Stimulated activated CD4-positive, alpha-beta T cell treated with anti-CD3 and anti-CD28 coated beads, Interleukin-2, amount 100 ng/mL, for 48 hours (primary cell): ENCODE measurements around the gene KLHL10.
A peak's percentile ranks its signal among the peaks of the same experiment; 100 is the strongest.
"Not testable (repeated sequence)": the region's sequence is repeated elsewhere in the genome, so short reads cannot be mapped to it uniquely, and the experiment has no call there.

ENCODE experiments used
- DNase-seq, 2 donors: peaks; one replicate each; pipeline ENCODE4 v3.0.0-alpha.2; 2020

KLHL10 gene

DNA sequence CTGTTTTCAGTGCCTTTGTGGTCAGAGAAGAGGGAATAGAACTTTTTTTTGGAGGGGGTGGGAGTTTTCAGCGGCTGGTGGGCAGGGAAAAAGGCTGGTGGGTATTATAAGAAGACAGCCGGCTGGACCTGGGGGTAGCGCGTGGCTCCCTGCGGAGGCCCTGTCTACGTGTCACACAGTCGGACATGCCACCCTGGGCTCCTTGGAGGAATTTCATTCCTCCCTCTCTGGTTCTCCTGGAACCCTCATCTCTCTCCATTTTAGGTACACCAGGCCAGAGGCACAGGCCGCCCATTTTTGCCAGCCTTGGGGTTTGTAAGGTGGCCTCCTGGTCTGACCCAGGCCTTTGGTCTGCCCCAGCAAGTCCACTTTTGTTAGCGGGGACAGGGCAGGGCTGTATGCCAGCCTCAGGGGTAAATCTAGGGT lies 23.9 kb upstream of the KLHL10 start:
- DNase-seq = no peak

DNA sequence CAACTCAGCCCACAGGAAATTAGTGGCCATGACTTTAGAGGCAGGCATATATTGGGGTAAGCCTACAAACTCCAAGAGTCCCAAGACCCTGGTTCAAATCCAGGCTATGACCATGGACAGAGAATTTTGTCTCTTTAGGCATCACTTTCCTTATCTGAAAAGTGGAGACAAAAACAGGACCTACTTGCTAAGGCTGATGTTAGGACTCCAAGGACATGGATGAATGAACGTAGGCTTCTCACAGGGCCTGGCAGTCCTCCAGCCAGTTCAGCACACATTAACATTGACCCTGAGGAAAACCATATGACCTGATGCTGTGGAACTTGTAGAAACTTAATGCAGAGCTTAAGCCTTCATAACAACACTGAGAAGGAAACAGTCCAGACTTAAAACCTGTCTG lies 23.4 kb upstream of the KLHL10 start:
- no peak for DNase-seq

DNA sequence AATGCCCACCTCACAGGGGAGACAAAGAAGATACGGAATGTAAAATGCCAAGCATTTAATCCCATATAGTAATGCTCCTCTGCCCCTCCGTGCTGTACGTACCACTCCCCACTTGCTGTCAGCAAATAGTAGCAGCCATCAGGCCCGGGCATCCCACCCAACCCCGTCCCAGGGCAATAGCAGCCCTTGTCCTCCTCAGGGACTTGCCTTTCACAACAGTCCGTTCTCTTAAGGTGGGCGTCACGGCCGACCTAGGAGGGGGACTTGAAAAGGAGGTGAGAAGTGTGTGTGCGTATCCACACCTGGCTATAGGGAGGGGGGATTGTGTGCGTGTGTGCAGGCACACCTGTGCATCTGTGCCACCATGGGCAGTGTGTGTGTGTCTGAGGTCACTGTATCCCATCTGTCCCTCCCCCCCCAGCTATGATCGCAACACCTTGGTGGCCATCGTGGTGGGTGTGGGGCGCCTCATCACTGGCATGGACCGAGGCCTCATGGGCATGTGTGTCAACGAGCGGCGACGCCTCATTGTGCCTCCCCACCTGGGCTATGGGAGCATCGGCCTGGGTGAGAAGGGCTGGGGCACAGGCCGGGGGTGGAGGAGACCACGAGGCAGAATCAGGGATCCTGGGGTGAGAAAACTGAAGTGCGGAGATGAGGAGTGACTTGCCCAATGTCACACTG lies 20.8 kb upstream of the KLHL10 start:
- DNase-seq = no peak

DNA sequence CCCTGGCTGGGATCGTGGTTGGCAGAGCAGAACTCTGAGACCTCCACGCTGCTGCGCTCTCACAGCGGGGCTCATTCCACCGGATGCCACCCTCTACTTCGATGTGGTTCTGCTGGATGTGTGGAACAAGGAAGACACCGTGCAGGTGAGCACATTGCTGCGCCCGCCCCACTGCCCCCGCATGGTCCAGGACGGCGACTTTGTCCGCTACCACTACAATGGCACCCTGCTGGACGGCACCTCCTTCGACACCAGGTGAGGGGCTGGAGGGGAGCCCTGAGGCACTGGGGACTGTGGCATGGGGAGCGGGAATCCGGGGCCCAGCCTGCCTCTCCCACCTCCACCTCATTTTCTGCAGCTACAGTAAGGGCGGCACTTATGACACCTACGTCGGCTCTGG lies 19.6 kb upstream of the KLHL10 start:
- no peak for DNase-seq

DNA sequence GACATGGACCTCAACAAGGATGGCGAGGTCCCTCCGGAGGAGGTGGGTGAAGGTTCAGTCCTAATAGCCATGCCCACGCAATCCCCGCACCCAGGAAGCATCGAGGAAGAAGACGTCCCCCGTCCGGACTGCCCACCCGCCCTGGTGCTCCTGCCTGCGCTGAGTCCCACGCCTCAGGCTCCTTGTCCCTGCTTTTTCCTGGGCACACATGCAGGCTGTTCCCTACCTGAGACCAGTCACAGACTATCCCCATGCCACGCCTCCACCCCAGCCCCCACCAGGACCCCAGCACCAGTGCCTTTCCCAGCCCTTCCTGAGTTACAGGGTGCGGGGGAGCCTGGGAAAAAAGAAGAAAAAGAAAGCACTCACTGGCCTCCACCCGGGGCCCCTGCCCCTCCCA lies 15.8 kb upstream of the KLHL10 start:
- DNase-seq = no peak

DNA sequence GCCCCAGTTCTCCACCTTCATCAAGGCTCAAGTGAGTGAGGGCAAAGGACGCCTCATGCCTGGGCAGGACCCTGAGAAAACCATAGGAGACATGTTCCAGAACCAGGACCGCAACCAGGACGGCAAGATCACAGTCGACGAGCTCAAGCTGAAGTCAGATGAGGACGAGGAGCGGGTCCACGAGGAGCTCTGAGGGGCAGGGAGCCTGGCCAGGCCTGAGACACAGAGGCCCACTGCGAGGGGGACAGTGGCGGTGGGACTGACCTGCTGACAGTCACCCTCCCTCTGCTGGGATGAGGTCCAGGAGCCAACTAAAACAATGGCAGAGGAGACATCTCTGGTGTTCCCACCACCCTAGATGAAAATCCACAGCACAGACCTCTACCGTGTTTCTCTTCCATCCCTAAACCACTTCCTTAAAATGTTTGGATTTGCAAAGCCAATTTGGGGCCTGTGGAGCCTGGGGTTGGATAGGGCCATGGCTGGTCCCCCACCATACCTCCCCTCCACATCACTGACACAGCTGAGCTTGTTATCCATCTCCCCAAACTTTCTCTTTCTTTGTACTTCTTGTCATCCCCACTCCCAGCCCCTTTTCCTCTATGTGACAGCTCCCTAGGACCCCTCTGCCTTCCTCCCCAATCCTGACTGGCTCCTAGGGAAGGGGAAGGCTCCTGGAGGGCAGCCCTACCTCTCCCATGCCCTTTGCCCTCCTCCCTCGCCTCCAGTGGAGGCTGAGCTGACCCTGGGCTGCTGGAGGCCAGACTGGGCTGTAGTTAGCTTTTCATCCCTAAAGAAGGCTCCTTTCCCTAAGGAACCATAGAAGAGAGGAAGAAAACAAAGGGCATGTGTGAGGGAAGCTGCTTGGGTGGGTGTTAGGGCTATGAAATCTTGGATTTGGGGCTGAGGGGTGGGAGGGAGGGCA lies 15.1 kb upstream of the KLHL10 start:
- DNase-seq = no peak

DNA sequence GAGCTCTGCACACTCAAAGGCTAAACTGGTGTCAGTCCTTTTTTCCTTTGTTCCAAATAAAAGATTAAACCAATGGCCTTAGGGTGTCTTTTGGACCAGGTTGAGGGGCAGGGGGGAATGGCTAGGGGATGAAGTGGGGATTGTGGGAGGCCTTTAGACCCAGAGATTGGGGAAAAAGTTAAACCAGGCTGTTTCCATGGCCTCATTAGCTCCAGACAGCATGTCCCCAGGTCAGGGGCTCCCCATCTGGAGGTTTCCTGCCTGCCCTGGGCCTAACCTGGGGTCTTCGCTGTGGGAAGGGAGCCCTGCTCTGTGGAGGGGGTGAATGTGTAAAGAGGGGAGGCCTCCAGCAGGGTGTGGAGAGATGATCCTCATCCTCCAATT lies 14.5 kb upstream of the KLHL10 start:
- no peak for DNase-seq

DNA sequence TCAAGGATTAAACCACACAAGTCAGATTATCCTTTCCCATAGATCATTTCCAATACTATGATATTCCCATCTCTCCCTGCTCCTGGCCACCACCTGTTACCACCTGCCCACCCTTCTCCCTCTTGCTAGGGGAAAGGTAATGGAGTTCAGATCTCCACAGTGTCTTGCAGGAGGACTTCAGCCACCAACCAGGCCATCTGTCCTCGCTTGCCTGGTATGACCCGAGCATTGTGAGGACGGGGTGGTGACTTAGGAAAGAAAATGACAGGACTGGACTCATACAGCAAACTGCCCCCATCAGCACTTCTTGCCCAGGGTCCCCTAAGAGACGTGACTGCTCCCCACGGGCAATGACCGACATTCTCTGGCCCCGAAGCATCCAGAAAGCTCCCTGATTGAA lies 14.0 kb upstream of the KLHL10 start:
- no peak for DNase-seq

DNA sequence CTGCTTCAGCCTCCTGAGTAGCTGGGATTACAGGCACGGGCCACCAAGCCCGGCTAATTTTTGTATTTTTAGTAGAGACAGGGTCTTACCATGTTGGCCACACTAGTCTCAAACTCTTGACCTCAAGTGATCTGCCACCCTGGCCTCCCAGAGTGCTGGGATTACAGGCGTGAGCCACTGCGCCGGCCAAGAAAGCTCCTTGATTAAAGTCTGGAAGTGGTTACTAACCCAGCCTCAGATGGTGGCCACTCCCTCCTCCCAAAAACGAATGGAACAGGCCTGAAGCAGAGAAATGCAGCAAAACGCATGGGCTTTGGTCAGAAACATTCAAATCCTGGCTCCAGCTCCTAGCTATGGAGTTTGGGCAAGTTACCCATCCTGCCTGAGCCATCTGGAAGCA lies 13.5 kb upstream of the KLHL10 start:
- DNase-seq = no peak

DNA sequence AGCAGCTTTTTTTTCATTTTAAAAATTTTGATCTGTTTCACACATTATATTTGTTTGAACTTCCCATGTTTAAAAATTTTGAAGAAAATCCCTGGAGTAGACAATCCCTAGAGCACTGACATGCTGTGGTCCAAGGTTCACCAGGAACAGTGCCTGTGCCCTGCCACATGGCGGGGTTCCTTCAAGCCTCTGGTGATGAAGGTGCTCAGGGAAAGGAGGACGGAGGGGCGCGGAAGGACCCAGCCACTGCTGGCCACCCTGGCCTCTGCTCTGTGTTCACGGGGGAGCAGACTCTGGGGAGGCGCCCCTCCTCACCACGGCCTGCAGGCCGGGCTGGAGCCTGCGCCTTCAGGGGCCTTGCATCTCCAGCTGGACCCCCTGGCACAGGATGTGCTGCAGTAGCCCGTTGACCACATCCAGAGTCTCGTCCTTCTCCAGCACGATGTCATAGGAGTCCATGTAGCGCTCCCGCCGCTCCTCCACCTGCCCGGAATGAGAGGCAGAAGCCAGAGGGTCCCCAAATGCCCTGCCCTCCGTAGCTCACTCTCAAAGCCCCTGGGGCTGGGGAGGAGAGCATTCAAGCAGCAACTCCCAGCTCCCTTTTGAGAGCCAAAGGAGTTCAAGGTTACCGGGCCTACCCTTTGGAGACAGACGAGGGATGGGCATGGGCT lies 12.3 kb upstream of the KLHL10 start:
- no peak for DNase-seq

DNA sequence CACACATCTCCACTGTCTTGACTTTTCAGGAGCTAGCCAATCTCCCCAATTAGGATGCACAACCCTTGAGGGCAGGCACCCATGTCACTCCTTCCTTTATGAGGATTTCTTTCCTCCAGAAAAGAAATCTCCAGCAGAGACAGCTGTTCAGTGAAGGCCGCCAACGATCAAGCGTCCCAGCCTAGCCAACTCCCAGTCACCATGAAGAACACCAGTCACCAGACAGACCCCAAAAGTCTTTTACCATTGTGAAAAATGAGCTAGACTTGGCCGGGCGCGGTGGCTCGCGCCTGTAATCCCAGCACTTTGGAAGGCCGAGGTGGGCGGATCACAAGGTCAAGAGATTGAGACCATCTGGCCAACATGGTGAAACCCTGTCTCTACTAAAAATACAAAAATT lies 7.7 kb upstream of the KLHL10 start:
- not testable (repeated sequence) for DNase-seq

DNA sequence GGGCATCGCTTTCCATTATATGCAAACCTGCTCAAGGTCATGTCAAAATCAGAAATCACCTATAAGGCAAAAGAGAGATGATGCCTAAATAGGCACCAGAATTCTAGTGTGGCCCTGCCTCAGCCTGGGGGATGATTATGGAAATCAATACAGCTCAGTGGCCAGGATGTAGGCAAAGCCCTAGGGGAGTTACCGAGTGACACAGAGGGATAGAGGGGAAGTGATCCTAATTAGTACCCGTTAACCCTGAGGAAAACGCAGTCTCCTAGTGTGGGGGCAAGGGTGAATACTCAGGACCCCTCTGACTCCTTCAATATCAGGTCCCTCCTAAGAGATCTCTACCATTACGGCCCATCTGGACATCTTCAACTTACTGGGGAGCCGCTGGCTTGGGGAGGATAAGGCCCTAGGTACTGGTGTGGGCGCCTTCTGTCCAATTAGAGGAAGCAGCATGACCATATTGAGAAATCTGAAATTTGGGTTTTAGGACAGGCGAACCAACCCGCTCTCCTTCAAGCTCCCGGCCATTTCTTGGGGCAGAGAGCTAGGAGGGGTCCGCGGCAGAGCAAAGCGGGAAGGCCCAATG lies 2.3 kb upstream of the KLHL10 start:
- no peak for DNase-seq

DNA sequence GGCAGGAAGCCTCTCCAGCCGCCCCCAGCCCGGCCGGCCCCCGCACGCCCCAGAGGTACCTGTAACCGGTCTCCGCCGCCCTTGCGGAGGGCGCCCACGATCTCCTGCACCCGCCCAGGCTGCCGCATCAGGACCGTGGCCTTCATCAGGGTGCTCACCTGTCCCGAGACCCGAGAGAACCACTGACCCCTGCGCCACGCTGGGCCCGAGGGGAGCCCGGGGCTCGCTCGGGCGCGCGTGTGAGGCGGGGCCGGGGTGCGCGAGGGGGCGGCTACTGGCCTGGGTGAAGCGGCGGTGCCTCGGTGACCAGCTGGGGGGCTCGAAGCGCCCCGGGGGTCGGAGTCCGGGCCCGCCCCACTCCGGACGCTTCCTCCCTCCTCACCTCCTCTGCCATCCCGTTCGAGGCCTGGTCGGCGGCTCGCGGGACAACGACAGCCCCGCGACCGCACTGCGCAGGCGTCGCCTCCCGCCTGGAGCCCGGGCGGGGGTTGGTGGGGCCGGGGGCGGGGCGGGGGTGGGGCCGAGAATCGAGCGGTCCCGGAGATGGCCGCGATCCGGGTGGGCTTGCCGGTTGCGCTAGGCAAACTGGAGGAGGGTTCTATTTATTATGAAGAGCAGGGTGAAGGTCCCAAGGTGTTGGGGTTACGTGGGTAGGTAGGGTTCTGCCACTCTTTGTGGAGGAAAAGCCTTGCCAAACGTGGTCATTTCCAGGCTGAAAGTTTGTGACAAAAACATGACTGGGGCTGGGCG lies 1.6 kb upstream of the KLHL10 start, which contains the start of gene NT5C3B:
Gene NT5C3B, minus strand, starts transcription at position 433 of the 750 bp plus-strand sequence. Its CDS starts 39 bp downstream, at position 394.
- DNase-seq = peak; percentile 33 to 44

DNA sequence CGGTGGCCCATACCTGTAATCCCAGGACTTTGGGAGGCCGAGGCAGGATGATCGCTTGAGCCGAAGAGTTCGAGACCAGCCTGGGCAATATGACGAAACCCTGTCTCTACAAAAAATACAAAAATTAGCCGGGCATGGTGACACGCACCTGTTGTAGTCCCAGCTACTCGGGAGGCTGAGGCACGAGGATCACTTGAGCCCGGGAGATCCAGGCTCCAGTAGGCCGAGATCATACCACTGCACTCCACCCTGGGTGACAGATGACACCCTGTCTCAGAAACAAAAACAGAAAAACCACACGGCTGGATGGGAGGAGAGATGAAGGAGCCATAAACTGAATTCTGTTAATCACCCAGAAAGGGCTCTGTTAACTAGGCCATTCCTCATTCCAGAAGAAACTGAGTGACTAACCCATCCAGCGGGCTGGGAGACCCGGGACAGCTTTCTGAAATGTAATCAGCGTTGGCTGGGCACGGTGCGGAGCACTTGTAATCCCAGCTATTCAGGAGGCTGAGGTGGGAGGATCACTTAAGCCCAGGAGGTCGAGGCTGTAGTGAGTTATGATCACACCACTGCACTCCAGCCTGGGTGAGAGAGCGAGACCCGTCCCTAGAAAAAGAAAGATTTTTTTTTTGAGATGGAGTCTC lies 952 bp upstream of the KLHL10 start:
- no peak for DNase-seq

DNA sequence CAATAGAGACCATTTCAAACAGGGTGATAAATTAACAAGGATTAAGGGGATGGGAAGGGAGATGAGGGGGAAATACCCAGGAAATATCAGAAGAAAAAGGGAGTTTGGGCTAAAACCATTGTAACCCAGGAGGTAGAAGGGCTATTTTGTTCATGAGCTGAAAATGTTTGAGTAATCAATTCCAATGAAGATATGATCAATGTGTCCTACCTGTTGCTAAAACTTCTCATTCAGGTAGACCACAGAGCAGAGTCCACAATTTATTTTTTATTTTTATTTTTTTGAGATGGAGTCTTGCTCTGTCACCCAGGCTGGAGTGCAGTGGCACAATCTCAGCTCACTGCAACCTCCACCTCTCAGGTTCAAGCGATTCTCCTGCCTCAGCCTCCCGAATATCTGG lies 1.8 kb downstream of the KLHL10 start:
- not testable (repeated sequence) for DNase-seq

DNA sequence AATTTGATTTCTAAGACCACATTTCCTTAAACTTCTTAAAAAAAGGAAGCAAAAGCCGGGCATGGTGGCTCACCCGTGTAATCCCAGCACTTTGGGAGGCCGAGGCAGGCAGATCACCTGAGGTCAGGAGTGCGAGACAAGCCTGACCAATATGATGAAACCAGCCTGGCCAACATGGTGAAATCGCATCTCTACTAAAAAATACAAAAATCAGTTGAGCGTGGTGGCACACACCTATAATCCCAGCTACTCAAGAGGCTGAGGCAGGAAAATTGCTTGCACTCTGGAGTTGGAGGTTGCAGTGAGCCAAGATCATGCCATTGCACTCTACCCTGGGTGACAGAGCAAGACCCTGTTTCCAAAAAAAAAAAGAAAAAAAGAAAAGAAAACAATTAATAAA lies 3.2 kb downstream of the KLHL10 start:
- DNase-seq = not testable (repeated sequence)

DNA sequence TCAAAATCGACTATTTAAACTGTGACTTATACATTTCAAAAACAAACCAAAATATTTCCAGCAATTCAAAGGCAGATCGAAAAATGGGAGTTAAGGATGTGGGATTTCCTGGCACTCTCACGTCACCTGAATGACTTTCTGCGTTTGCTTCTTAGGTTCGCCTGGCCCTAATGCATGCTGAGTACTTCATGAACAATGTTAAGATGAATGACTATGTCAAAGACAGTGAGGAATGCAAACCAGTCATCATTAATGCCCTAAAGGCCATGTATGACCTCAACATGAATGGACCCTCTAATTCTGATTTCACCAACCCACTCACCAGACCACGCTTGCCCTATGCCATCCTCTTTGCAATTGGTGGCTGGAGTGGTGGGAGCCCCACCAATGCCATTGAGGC lies 7.3 kb downstream of the KLHL10 start:
- no peak for DNase-seq

DNA sequence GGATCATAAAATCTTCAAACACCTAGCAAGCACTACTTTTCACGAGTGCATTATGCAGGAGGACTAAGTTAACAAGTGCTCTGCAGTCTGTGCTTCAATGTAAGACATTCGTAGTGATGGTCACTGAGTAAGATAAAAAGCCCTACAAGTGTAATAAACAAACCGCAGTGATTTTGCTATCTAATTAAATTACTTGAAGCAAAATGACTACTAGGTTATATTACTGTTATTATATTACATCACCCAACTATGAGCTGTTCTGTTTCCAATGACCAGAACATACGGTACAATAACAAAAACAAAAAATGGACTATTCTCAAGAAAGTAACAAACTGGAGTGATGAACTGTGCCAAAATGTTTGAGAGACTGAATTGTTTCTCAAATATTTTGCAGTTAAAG lies 11.2 kb downstream of the KLHL10 start:
- no peak for DNase-seq

DNA sequence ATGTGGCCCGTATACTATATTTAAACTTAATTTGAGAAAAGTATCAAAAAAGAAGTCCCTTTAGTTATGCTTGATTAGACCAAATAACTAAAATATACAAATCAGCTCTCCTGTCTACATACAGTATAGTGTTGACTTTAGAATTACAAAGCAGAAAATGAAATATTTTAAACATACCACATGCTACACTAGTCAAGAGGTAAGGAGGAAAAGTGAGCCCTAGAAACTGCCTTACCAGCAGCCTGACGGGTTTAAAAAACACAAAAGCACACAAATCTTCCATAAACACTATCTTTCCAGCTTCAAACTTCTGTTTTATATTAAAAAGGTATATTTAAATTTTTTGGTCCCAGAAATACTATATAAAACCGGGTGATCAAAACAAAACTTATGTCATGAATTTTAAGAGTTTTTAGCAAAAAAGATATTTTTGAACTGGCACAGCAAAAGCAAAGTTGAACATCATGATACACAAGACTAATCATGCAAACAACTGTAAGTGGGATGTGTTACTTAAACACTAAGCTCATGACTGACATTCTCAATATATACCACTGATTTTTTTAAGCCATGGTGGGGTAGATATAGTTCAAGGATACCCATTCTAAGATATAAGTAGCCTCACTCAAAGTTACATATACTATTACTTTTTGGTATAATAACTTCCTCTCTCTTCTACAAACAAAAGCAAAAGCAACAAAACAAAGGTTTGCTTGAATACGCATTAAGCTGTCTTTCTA lies 11.8 kb downstream of the KLHL10 start:
- DNase-seq = no peak

DNA sequence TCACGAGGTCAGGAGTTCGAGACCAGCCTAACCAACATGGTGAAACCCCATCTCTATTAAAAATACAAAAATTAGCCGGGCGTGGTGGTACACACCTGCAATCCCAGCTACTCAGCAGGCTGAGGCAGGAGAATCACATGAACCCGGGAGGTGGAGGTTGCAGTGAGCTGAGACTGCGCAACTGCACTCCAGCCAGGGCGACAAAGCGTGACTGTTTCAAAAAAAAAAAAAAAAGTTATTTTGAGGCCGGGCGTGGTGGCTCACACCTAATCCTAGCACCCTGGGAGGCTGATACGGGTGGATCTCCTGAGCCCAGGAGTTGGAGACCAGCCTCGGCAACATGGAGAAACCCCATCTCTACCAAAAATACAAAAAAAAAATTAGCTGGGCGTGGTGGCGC lies 13.8 kb downstream of the KLHL10 start:
- DNase-seq = not testable (repeated sequence)

DNA sequence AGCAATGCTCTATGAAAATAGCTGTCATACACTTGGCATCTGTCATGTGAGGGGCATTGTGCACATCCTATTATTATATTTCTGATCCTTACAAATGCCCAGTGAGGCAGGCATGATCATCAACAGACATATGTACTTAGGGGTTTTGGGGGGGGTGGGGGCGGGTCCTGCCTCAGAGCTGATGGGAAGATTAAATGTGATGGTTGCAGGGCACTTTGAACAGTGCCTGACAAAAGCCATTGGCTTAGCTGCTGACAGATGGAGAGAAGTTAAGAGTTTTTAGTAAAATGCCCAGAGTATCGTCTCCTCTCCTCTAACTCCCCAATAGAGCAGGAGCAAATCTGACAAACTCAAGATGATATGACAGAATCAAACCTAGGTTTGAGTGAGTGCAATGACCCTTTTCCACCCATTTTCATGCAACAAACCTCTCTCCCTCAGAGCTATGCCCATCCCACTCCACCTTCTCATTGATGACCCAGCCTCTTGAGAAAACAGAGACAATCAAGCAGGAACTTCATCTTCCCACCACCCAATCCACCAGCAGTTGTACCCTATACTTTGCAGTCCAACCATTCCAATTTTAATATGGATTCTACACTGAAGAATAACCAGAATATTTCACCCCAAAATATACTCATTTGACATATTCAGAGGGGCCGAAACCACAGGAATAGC lies 22.8 kb downstream of the KLHL10 start:
- DNase-seq = no peak
